ENCODE data around the gene BOK.
A peak's percentile ranks its signal among the peaks of the same experiment; 100 is the strongest.

Gene BOK

GRCh38 chr2:241597561-241597960 is 39.0 kb downstream of the BOK start:
- no peak for DNase-seq (ENCODE audit: low read depth)
- no peak for TF ChIP-seq CTCF (IDR thresholded peaks at IDR 0.05; ENCODE audit: low read length, missing control alignments)
- no peak overlapping the region for H3K4me3 ChIP-seq (replicated peaks; ENCODE audit: low read depth, low read length)

GRCh38 chr2:241598061-241598460 is 39.5 kb downstream of the BOK start:
- TF ChIP-seq CTCF (IDR thresholded peaks at IDR 0.05; ENCODE audit: low read length, missing control alignments): no peak
- H3K4me3 ChIP-seq (replicated peaks; ENCODE audit: low read depth, low read length): no peak overlapping the region
- DNase-seq (ENCODE audit: low read depth): no peak

- peak; percentile 18 for DNase-seq (ENCODE audit: low read depth)
- H3K4me3 ChIP-seq (replicated peaks; ENCODE audit: low read depth, low read length): no peak overlapping the region
- TF ChIP-seq CTCF (IDR thresholded peaks at IDR 0.05; ENCODE audit: low read length, missing control alignments): peak; percentile 19
Observed at GRCh38 chr2:241598487-241598886, 39.9 kb downstream of the BOK start.

- no peak overlapping the region for H3K4me3 ChIP-seq (replicated peaks; ENCODE audit: low read depth, low read length)
- DNase-seq (ENCODE audit: low read depth): no peak
- TF ChIP-seq CTCF (IDR thresholded peaks at IDR 0.05; ENCODE audit: low read length, missing control alignments): no peak
Observed at GRCh38 chr2:241599615-241600014, 41.1 kb downstream of the BOK start.

- no peak for DNase-seq (ENCODE audit: low read depth)
- no peak overlapping the region for H3K4me3 ChIP-seq (replicated peaks; ENCODE audit: low read depth, low read length)
- TF ChIP-seq CTCF (IDR thresholded peaks at IDR 0.05; ENCODE audit: low read length, missing control alignments): no peak
Observed at GRCh38 chr2:241601841-241602240, 43.3 kb downstream of the BOK start.

- H3K4me3 ChIP-seq (replicated peaks; ENCODE audit: low read depth, low read length): no peak overlapping the region
- DNase-seq (ENCODE audit: low read depth): no peak
- TF ChIP-seq CTCF (IDR thresholded peaks at IDR 0.05; ENCODE audit: low read length, missing control alignments): no peak
Observed at GRCh38 chr2:241602720-241603119, 44.2 kb downstream of the BOK start.

GRCh38 chr2:241603686-241604085 is 45.1 kb downstream of the BOK start:
- no peak overlapping the region for H3K4me3 ChIP-seq (replicated peaks; ENCODE audit: low read depth, low read length)
- TF ChIP-seq CTCF (IDR thresholded peaks at IDR 0.05; ENCODE audit: low read length, missing control alignments): no peak
- DNase-seq (ENCODE audit: low read depth): no peak
